ENCODE data around the gene FAM131B.

Gene FAM131B

GRCh38 chr7:143334244-143334643 lies 28.3 kb downstream of the FAM131B start:
- Histone ChIP-seq H3K79me1 (replicated peaks; ENCODE audit: low read length, poor library complexity, severe bottlenecking) (no peaks in the 10 kb centered on the region), H2AFZ (ENCODE audit: low read depth, low read length) (no peak overlapping the region), H3K4ac (ENCODE audit: low read depth in 1 of 2, low read length in 2 of 2) (no peak overlapping the region), H4K8ac (ENCODE audit: low read length) (no peak overlapping the region), H3K9ac (ENCODE audit: low read length) (no peak overlapping the region), H3K4me2 (ENCODE audit: low read length, poor library complexity, severe bottlenecking) (no peak overlapping the region), H3K14ac (ENCODE audit: low read length in 2 of 2) (no peak overlapping the region), H3K27ac (ENCODE audit: low read length, poor library complexity, severe bottlenecking) (no peak overlapping the region), H3K4me3 (ENCODE audit: insufficient read depth in 1 of 2, low read depth in 1 of 2, low read length in 2 of 2) (no peak overlapping the region), H3K18ac (ENCODE audit: low read depth in 1 of 2, low read length in 2 of 2) (no peak overlapping the region), H2BK12ac (ENCODE audit: low read length in 2 of 2) (no peak overlapping the region), H2AK5ac (ENCODE audit: low read length, severe bottlenecking) (no peak overlapping the region), H2BK15ac (ENCODE audit: low read depth, poor library complexity, severe bottlenecking) (no peak overlapping the region), H4K91ac (ENCODE audit: low read length) (no peak overlapping the region), H3K36me3 (ENCODE audit: control insufficient read depth in 1 of 2, insufficient read depth in 2 of 2, low read depth in 1 of 2, low read length in 2 of 2) (no peaks in the 10 kb centered on the region), H3K4me1 (ENCODE audit: control insufficient read depth, insufficient read depth, low read depth, low read length) (peaks cover 1% of the 10 kb centered on the region), H3K27me3 (ENCODE audit: control insufficient read depth in 1 of 2, insufficient read depth in 1 of 2, low read length in 2 of 2) (peaks cover 0 to 16% of the 10 kb centered on the region in 2 experiments), H3K9me3 (ENCODE audit: control insufficient read depth, low read length) (no peaks in the 10 kb centered on the region), H2BK5ac (ENCODE audit: low read depth, low read length, poor library complexity, severe bottlenecking) (no peak overlapping the region), H3K23ac (ENCODE audit: low read length in 2 of 2) (no peak overlapping the region), H2BK120ac (ENCODE audit: low read depth, low read length) (no peak overlapping the region)
- no CpG with 5 or more reads among the region's 1 CpG for WGBS
- no peak for DNase-seq

- Histone ChIP-seq H3K36me3 (ENCODE audit: control insufficient read depth in 1 of 2, insufficient read depth in 2 of 2, low read depth in 1 of 2, low read length in 2 of 2) (no peaks in the 10 kb centered on the region), H3K27me3 (ENCODE audit: control insufficient read depth in 1 of 2, insufficient read depth in 1 of 2, low read length in 2 of 2) (peaks cover 0 to 7% of the 10 kb centered on the region in 2 experiments), H3K27ac (ENCODE audit: low read length, poor library complexity, severe bottlenecking) (no peak overlapping the region), H3K4ac (ENCODE audit: low read depth in 1 of 2, low read length in 2 of 2) (peak overlapping the region in 1 of 2 experiments; percentile 75), H3K9me3 (ENCODE audit: control insufficient read depth, low read length) (no peaks in the 10 kb centered on the region), H4K91ac (ENCODE audit: low read length) (no peak overlapping the region), H3K4me3 (ENCODE audit: insufficient read depth in 1 of 2, low read depth in 1 of 2, low read length in 2 of 2) (no peak overlapping the region), H3K23ac (ENCODE audit: low read length in 2 of 2) (no peak overlapping the region), H2BK15ac (ENCODE audit: low read depth, poor library complexity, severe bottlenecking) (no peak overlapping the region), H3K9ac (ENCODE audit: low read length) (peak overlapping the region; percentile 29), H2BK12ac (ENCODE audit: low read length in 2 of 2) (peak overlapping the region in 1 of 2 experiments; percentile 93), H2BK120ac (ENCODE audit: low read depth, low read length) (no peak overlapping the region), H3K14ac (ENCODE audit: low read length in 2 of 2) (peak overlapping the region in 1 of 2 experiments; percentile 71), H2AFZ (ENCODE audit: low read depth, low read length) (peak overlapping the region; percentile 27), H3K4me1 (ENCODE audit: control insufficient read depth, insufficient read depth, low read depth, low read length) (peaks cover 1% of the 10 kb centered on the region), H3K4me2 (ENCODE audit: low read length, poor library complexity, severe bottlenecking) (no peak overlapping the region), H3K18ac (ENCODE audit: low read depth in 1 of 2, low read length in 2 of 2) (peak overlapping the region; percentile 87 to 89), H3K79me1 (replicated peaks; ENCODE audit: low read length, poor library complexity, severe bottlenecking) (no peaks in the 10 kb centered on the region), H2BK5ac (ENCODE audit: low read depth, low read length, poor library complexity, severe bottlenecking) (no peak overlapping the region), H2AK5ac (ENCODE audit: low read length, severe bottlenecking) (no peak overlapping the region), H4K8ac (ENCODE audit: low read length) (no peak overlapping the region)
- peak; percentile 65 for DNase-seq
- WGBS = 76% methylated on average over 8 of the region's 8 CpGs
These were observed 31.2 kb downstream of the FAM131B start for GRCh38 chr7:143331179-143331801.

GRCh38 chr7:143329471-143330170 lies 32.9 kb downstream of the FAM131B start:
- Histone ChIP-seq H3K9me3 (ENCODE audit: control insufficient read depth, low read length) (no peaks in the 10 kb centered on the region), H3K79me1 (replicated peaks; ENCODE audit: low read length, poor library complexity, severe bottlenecking) (no peaks in the 10 kb centered on the region), H3K27ac (ENCODE audit: low read length, poor library complexity, severe bottlenecking) (no peak overlapping the region), H2BK15ac (ENCODE audit: low read depth, poor library complexity, severe bottlenecking) (no peak overlapping the region), H4K8ac (ENCODE audit: low read length) (no peak overlapping the region), H2AK5ac (ENCODE audit: low read length, severe bottlenecking) (no peak overlapping the region), H2AFZ (ENCODE audit: low read depth, low read length) (no peak overlapping the region), H3K9ac (ENCODE audit: low read length) (no peak overlapping the region), H3K23ac (ENCODE audit: low read length in 2 of 2) (no peak overlapping the region), H3K14ac (ENCODE audit: low read length in 2 of 2) (no peak overlapping the region), H3K27me3 (ENCODE audit: control insufficient read depth in 1 of 2, insufficient read depth in 1 of 2, low read length in 2 of 2) (peaks cover 0 to 7% of the 10 kb centered on the region in 2 experiments), H3K4me1 (ENCODE audit: control insufficient read depth, insufficient read depth, low read depth, low read length) (peaks cover 1% of the 10 kb centered on the region), H2BK12ac (ENCODE audit: low read length in 2 of 2) (no peak overlapping the region), H3K4me2 (ENCODE audit: low read length, poor library complexity, severe bottlenecking) (no peak overlapping the region), H3K36me3 (ENCODE audit: control insufficient read depth in 1 of 2, insufficient read depth in 2 of 2, low read depth in 1 of 2, low read length in 2 of 2) (no peaks in the 10 kb centered on the region), H3K4ac (ENCODE audit: low read depth in 1 of 2, low read length in 2 of 2) (no peak overlapping the region), H3K4me3 (ENCODE audit: insufficient read depth in 1 of 2, low read depth in 1 of 2, low read length in 2 of 2) (no peak overlapping the region), H3K18ac (ENCODE audit: low read depth in 1 of 2, low read length in 2 of 2) (no peak overlapping the region), H4K91ac (ENCODE audit: low read length) (no peak overlapping the region), H2BK120ac (ENCODE audit: low read depth, low read length) (no peak overlapping the region), H2BK5ac (ENCODE audit: low read depth, low read length, poor library complexity, severe bottlenecking) (no peak overlapping the region)
- WGBS = 93% methylated on average over 7 of the region's 10 CpGs
- DNase-seq = no peak

GRCh38 chr7:143327903-143328302 lies 34.6 kb downstream of the FAM131B start:
- Histone ChIP-seq H3K9ac (ENCODE audit: low read length) (no peak overlapping the region), H4K8ac (ENCODE audit: low read length) (no peak overlapping the region), H3K18ac (ENCODE audit: low read depth in 1 of 2, low read length in 2 of 2) (no peak overlapping the region), H2BK5ac (ENCODE audit: low read depth, low read length, poor library complexity, severe bottlenecking) (no peak overlapping the region), H4K91ac (ENCODE audit: low read length) (peak overlapping the region; percentile 34), H3K27ac (ENCODE audit: low read length, poor library complexity, severe bottlenecking) (no peak overlapping the region), H3K4me3 (ENCODE audit: insufficient read depth in 1 of 2, low read depth in 1 of 2, low read length in 2 of 2) (no peak overlapping the region), H3K4me2 (ENCODE audit: low read length, poor library complexity, severe bottlenecking) (no peak overlapping the region), H3K79me1 (replicated peaks; ENCODE audit: low read length, poor library complexity, severe bottlenecking) (no peaks in the 10 kb centered on the region), H3K9me3 (ENCODE audit: control insufficient read depth, low read length) (no peaks in the 10 kb centered on the region), H3K14ac (ENCODE audit: low read length in 2 of 2) (no peak overlapping the region), H3K27me3 (ENCODE audit: control insufficient read depth in 1 of 2, insufficient read depth in 1 of 2, low read length in 2 of 2) (peaks cover 0 to 7% of the 10 kb centered on the region in 2 experiments), H2BK120ac (ENCODE audit: low read depth, low read length) (no peak overlapping the region), H2AFZ (ENCODE audit: low read depth, low read length) (no peak overlapping the region), H3K36me3 (ENCODE audit: control insufficient read depth in 1 of 2, insufficient read depth in 2 of 2, low read depth in 1 of 2, low read length in 2 of 2) (no peaks in the 10 kb centered on the region), H2BK12ac (ENCODE audit: low read length in 2 of 2) (no peak overlapping the region), H2AK5ac (ENCODE audit: low read length, severe bottlenecking) (no peak overlapping the region), H3K23ac (ENCODE audit: low read length in 2 of 2) (no peak overlapping the region), H3K4me1 (ENCODE audit: control insufficient read depth, insufficient read depth, low read depth, low read length) (peaks cover 1% of the 10 kb centered on the region), H2BK15ac (ENCODE audit: low read depth, poor library complexity, severe bottlenecking) (no peak overlapping the region), H3K4ac (ENCODE audit: low read depth in 1 of 2, low read length in 2 of 2) (no peak overlapping the region)
- WGBS = 93% methylated on average over 5 of the region's 5 CpGs
- no peak for DNase-seq

Data from mesenchymal stem cell (in vitro differentiated cells and primary cell).